ENCODE results near the gene CORO1C. TPM values are rescaled to one million over a fixed set of nuclear protein-coding genes. Genes with fewer than 3 reads are reported as not detected.

CORO1C gene
- polyA plus RNA-seq (2011; rRNA removed), result 416 and 532 TPM in 2 replicates
- 691 and 787 TPM in 2 replicates for polyA minus RNA-seq (2011; rRNA and poly(A)+ RNA removed)

GRCh38 chr12:108731105-108731865 lies at the start of gene CORO1C:
Gene CORO1C, minus strand, starts transcription at chr12:108731518. Its CDS starts 30,200 bp downstream, at chr12:108701318.
- TF ChIP-seq, protein P1, sequence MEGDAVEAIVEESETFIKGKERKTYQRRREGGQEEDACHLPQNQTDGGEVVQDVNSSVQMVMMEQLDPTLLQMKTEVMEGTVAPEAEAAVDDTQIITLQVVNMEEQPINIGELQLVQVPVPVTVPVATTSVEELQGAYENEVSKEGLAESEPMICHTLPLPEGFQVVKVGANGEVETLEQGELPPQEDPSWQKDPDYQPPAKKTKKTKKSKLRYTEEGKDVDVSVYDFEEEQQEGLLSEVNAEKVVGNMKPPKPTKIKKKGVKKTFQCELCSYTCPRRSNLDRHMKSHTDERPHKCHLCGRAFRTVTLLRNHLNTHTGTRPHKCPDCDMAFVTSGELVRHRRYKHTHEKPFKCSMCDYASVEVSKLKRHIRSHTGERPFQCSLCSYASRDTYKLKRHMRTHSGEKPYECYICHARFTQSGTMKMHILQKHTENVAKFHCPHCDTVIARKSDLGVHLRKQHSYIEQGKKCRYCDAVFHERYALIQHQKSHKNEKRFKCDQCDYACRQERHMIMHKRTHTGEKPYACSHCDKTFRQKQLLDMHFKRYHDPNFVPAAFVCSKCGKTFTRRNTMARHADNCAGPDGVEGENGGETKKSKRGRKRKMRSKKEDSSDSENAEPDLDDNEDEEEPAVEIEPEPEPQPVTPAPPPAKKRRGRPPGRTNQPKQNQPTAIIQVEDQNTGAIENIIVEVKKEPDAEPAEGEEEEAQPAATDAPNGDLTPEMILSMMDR (IDR thresholded peaks at IDR 0.05; ENCODE audit: insufficient read depth, low read depth, low read length), result peak; percentile 87
- Histone ChIP-seq H3K27me3 (ENCODE audit: control insufficient read depth, insufficient read depth, low read length) (no peaks in the 10 kb centered on the region), H3K36me3 (ENCODE audit: control insufficient read depth, insufficient read depth, low read length) (no peaks in the 10 kb centered on the region), H3K4me3 (ENCODE audit: low read depth, low read length) (peak within 1 kb of the TSS; percentile 98)
- ChIA-PET CTCF (interaction anchor here (1.4 to 1.5 kb wide), 3 partner anchors 7 to 49 kb away, joined by 3 to 6 read pairs (median 4); no protein-coding TSS in a partner anchor), POLR2A (interaction anchor here (0.6 kb wide), 1 partner anchor 12 kb away, joined by 5 read pairs; no protein-coding TSS in a partner anchor)
- DNase-seq (ENCODE audit: low read depth), result peak; percentile 76

- Histone ChIP-seq H3K27me3 (ENCODE audit: control insufficient read depth, insufficient read depth, low read length) (no peaks in the 10 kb centered on the region), H3K36me3 (ENCODE audit: control insufficient read depth, insufficient read depth, low read length) (0 out of 2 replicates have a peak, but pooled peaks cover 1% of the 10 kb centered on the region), H3K4me3 (ENCODE audit: low read depth, low read length) (no peak overlapping the region)
- TF ChIP-seq, protein P1 (IDR thresholded peaks at IDR 0.05; ENCODE audit: insufficient read depth, low read depth, low read length), result no peak
- CTCF ChIA-PET, result interaction anchor here (1.3 kb wide), 1 partner anchor 115 kb away, joined by 4 read pairs; no protein-coding TSS in a partner anchor
- POLR2A ChIA-PET, result no interaction called here
- DNase-seq (ENCODE audit: low read depth), result peak; percentile 19
These were observed 48.8 kb upstream of the CORO1C start for GRCh38 chr12:108779998-108780688.

DNA sequence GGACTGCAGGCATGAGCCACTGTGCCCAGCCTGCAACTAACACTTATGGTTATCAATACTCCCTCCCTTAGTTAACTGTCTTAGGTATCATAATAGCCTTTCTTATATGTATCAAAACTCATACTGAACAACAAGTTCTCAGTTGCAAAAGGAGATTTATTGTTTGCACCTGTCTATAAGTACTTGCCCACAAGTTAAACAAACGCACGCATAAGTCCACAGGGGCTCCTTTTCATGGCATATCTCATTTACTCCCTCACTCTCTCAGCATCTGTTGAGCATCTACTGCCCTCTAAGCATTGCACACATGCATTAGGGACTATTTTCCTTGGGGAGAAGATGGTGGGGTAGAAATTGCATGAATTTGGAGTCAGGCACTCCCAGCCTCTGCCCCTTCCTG lies 46.7 kb upstream of the CORO1C start:
- Histone ChIP-seq H3K27me3 (ENCODE audit: control insufficient read depth, insufficient read depth, low read length) (no peaks in the 10 kb centered on the region), H3K4me3 (ENCODE audit: low read depth, low read length) (no peak overlapping the region), H3K36me3 (ENCODE audit: control insufficient read depth, insufficient read depth, low read length) (no peaks in the 10 kb centered on the region)
- POLR2A ChIA-PET, result no interaction called here
- TF ChIP-seq, protein P1 (IDR thresholded peaks at IDR 0.05; ENCODE audit: insufficient read depth, low read depth, low read length), result no peak
- CTCF ChIA-PET, result no interaction called here
- no peak for DNase-seq (ENCODE audit: low read depth)

GRCh38 chr12:108777156-108777555 lies 45.8 kb upstream of the CORO1C start:
- Histone ChIP-seq H3K4me3 (ENCODE audit: low read depth, low read length) (no peak overlapping the region), H3K27me3 (ENCODE audit: control insufficient read depth, insufficient read depth, low read length) (no peaks in the 10 kb centered on the region), H3K36me3 (ENCODE audit: control insufficient read depth, insufficient read depth, low read length) (no peaks in the 10 kb centered on the region)
- TF ChIP-seq, protein P1 (IDR thresholded peaks at IDR 0.05; ENCODE audit: insufficient read depth, low read depth, low read length), result no peak
- DNase-seq (ENCODE audit: low read depth), result no peak
- CTCF ChIA-PET, result no interaction called here
- POLR2A ChIA-PET, result no interaction called here

All from BJ (cell line).